ENCODE measurements around the gene CA12. TPM values are rescaled to one million over a fixed set of nuclear protein-coding genes. Genes with fewer than 3 reads are reported as not detected.
"Not testable (repeated sequence)": the region's sequence is repeated elsewhere in the genome, so short reads cannot be mapped to it uniquely, and the experiment has no call there.

CA12 gene
- total and polyA plus RNA-seq, 9 of the 15 experiments (the other 6 are each of a cell fraction or from before 2014, with no cell fraction given) = 0.01 to 0.78 (median 0.15) TPM; not detected in 1

DNA sequence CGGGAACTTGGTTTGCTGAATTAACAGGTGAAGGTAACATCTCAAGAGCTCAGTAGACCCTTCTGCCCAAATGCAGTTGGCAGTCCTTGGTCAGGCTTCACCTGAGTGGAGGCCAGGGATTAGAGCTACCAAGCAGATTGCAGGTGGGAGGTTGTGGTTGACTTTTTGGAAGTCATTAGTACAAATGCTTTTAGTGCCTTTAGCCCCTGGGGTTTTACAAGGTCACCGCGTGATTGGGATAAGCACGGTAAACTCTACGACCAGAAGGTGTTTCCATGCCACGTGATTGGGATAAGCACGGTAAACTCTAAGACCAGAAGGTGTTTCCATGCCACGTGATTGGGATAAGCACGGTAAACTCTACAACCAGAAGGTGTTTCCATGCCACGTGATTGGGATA, 61.2 kb downstream of the CA12 start:
- BruUV-seq (replicated peaks); H2AFZ ChIP-seq (ENCODE audit: low read depth, low read length); intact Hi-C loops (cut with micrococcal nuclease); H3K9me3 ChIP-seq (replicated peaks; ENCODE audit: control insufficient read depth, insufficient read depth, low read depth, low read length); H3K27me3 ChIP-seq (ENCODE audit: control insufficient read depth in 2 of 2, insufficient read depth in 2 of 2, low read length in 2 of 2); H3K4me1 ChIP-seq (replicated peaks in 1 of 2; ENCODE audit: control insufficient read depth in 2 of 2, insufficient read depth in 2 of 2, low read length in 2 of 2); H3K4me3 ChIP-seq; H4K20me1 ChIP-seq (replicated peaks; ENCODE audit: control insufficient read depth, insufficient read depth, low read length); H3K4me2 ChIP-seq (ENCODE audit: insufficient read depth, low read length); H3K9ac ChIP-seq (ENCODE audit: insufficient read depth in 1 of 2, low read depth in 2 of 2, low read length in 2 of 2); H3K36me3 ChIP-seq (ENCODE audit: control insufficient read depth, insufficient read depth, low read length); in situ Hi-C loops (cut with MboI); DNase-seq (ENCODE audit: extremely low read depth in 1 of 4, low spot score in 3 of 4); ATAC-seq; H3K27ac ChIP-seq (ENCODE audit: extremely low read depth, low read depth, low read length); H3K79me2 ChIP-seq (ENCODE audit: control insufficient read depth, insufficient read depth, low read length); H3K9me1 ChIP-seq (ENCODE audit: control insufficient read depth, insufficient read depth, low read length); FAIRE-seq; CTCF ChIA-PET (ENCODE audit: low intra/inter-chr PET ratio): not testable (repeated sequence)
- POLR2A ChIA-PET = interaction anchor here (0.6 to 1.4 kb wide), 2 partner anchors 10 to 117 kb away, joined by 3 to 5 read pairs; no protein-coding TSS in a partner anchor
- whole genome bisulfite sequencing (ENCODE audit: insufficient coverage, low coverage, missing lambda C conversion rate) = 76% methylated on average over 7 of the region's 10 CpGs

DNA sequence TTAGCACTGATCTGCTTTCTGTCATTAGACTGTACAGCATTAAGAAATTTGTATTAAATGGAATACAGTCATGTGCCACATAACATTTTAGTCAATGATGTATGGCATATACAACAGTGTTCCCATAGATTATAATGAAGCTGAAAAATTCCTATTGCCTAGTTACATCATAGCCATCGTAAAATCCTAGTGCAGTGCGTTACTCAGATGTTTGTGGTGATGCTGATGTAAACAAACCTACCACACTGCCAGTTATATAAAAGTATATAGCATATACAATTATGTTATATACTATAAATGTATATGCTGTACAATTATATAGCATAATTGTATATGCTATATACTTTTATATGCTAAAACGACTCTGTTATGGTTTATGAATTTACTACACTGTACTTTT, 62.6 kb downstream of the CA12 start:
- no peak for FAIRE-seq
- no peaks in the 10 kb centered on the region for H3K9me1 ChIP-seq (ENCODE audit: control insufficient read depth, insufficient read depth, low read length)
- no peak for DNase-seq (ENCODE audit: extremely low read depth in 1 of 4, low spot score in 3 of 4)
- H3K27me3 ChIP-seq (ENCODE audit: control insufficient read depth in 2 of 2, insufficient read depth in 2 of 2, low read length in 2 of 2) = no peaks in the 10 kb centered on the region
- no peaks in the 10 kb centered on the region for H3K79me2 ChIP-seq (ENCODE audit: control insufficient read depth, insufficient read depth, low read length)
- H3K9ac ChIP-seq (ENCODE audit: insufficient read depth in 1 of 2, low read depth in 2 of 2, low read length in 2 of 2) = no peak overlapping the region
- BruUV-seq (replicated peaks) = no TSS peak
- H3K36me3 ChIP-seq (ENCODE audit: control insufficient read depth, insufficient read depth, low read length) = no peaks in the 10 kb centered on the region
- no peak overlapping the region for H2AFZ ChIP-seq (ENCODE audit: low read depth, low read length)
- H3K4me1 ChIP-seq (replicated peaks in 1 of 2; ENCODE audit: control insufficient read depth in 2 of 2, insufficient read depth in 2 of 2, low read length in 2 of 2) = peaks cover 0 to 6% of the 10 kb centered on the region in 2 experiments; a peak in 1 of 5 replicates
- in situ Hi-C loops (cut with MboI) = no loop called here
- intact Hi-C loops (cut with micrococcal nuclease) = no loop called here
- WGBS (ENCODE audit: insufficient coverage, low coverage, missing lambda C conversion rate) = 31% methylated on average over 3 of the region's 3 CpGs
- H4K20me1 ChIP-seq (replicated peaks; ENCODE audit: control insufficient read depth, insufficient read depth, low read length) = no peaks in the 10 kb centered on the region
- ATAC-seq = no peak
- no peak overlapping the region for H3K27ac ChIP-seq (ENCODE audit: extremely low read depth, low read depth, low read length)
- POLR2A ChIA-PET = interaction anchor here (1.1 kb wide), 1 partner anchor 53 kb away, joined by 4 read pairs; no protein-coding TSS in a partner anchor
- H3K4me3 ChIP-seq = no peak overlapping the region
- no peaks in the 10 kb centered on the region for H3K9me3 ChIP-seq (replicated peaks; ENCODE audit: control insufficient read depth, insufficient read depth, low read depth, low read length)
- CTCF ChIA-PET (ENCODE audit: low intra/inter-chr PET ratio) = interaction anchor here (0.5 kb wide), 1 partner anchor 389 kb away, joined by 3 read pairs; no protein-coding TSS in a partner anchor
- H3K4me2 ChIP-seq (ENCODE audit: insufficient read depth, low read length) = no peak overlapping the region
- TF ChIP-seq KLF1 (tag; IDR thresholded peaks at IDR 0.05) (no peak), ZNF707 (CRISPR knock-in tag; conservative IDR thresholded peaks at IDR 0.05) (no peak), NR2C2 (CRISPR knock-in tag; IDR thresholded peaks at IDR 0.05) (no peak), NR2C2 (tag; IDR thresholded peaks at IDR 0.05) (no peak), GABPB2 (CRISPR knock-in tag; conservative IDR thresholded peaks at IDR 0.05) (no peak), MED1 (CRISPR knock-in tag; IDR thresholded peaks at IDR 0.05; ENCODE audit: borderline replicate concordance) (no peak), YBX1 (IDR thresholded peaks at IDR 0.05) (no peak), HDAC3 (IDR thresholded peaks at IDR 0.05; ENCODE audit: borderline replicate concordance, partially characterized antibody) (no peak), RNF2 (IDR thresholded peaks at IDR 0.05) (no peak), SIRT6 (IDR thresholded peaks at IDR 0.05; ENCODE audit: low read depth, low read length) (no peak), FOXJ2 (tag; IDR thresholded peaks at IDR 0.05) (no peak), NFATC3 (IDR thresholded peaks at IDR 0.05) (no peak), BRCA1 (IDR thresholded peaks at IDR 0.05) (no peak), BRCA1 (CRISPR knock-in tag; IDR thresholded peaks at IDR 0.05) (no peak)
- TF ChIP-seq, protein P1, sequence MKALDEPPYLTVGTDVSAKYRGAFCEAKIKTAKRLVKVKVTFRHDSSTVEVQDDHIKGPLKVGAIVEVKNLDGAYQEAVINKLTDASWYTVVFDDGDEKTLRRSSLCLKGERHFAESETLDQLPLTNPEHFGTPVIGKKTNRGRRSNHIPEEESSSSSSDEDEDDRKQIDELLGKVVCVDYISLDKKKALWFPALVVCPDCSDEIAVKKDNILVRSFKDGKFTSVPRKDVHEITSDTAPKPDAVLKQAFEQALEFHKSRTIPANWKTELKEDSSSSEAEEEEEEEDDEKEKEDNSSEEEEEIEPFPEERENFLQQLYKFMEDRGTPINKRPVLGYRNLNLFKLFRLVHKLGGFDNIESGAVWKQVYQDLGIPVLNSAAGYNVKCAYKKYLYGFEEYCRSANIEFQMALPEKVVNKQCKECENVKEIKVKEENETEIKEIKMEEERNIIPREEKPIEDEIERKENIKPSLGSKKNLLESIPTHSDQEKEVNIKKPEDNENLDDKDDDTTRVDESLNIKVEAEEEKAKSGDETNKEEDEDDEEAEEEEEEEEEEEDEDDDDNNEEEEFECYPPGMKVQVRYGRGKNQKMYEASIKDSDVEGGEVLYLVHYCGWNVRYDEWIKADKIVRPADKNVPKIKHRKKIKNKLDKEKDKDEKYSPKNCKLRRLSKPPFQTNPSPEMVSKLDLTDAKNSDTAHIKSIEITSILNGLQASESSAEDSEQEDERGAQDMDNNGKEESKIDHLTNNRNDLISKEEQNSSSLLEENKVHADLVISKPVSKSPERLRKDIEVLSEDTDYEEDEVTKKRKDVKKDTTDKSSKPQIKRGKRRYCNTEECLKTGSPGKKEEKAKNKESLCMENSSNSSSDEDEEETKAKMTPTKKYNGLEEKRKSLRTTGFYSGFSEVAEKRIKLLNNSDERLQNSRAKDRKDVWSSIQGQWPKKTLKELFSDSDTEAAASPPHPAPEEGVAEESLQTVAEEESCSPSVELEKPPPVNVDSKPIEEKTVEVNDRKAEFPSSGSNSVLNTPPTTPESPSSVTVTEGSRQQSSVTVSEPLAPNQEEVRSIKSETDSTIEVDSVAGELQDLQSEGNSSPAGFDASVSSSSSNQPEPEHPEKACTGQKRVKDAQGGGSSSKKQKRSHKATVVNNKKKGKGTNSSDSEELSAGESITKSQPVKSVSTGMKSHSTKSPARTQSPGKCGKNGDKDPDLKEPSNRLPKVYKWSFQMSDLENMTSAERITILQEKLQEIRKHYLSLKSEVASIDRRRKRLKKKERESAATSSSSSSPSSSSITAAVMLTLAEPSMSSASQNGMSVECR (CRISPR knock-in tag; IDR thresholded peaks at IDR 0.05) = no peak
